Testis (tissue), 2 donors: ENCODE results near the gene GCH1.

Experiments used
- POLR2A ChIP-seq: fragments of 450-650 bp; IDR thresholded peaks from one replicate; pipeline ENCODE4 v1.6.1; 2017; ENCODE audit warnings: antibody characterized with exemption, mild to moderate bottlenecking, moderate library complexity
- TF ChIP-seq, protein P1 (sequence below), 3 experiments: fragments of 450-650 bp in 2 of 3; fragments of 200-600 bp in 1 of 3; sonication (generic) in 1 of 3; IDR thresholded peaks; one replicate each; pipeline ENCODE4 v1.5.1; 2016 to 2019; ENCODE audit warnings: antibody characterized with exemption in 3 of 3, mild to moderate bottlenecking in 2 of 3, moderate library complexity in 1 of 3

DNA sequence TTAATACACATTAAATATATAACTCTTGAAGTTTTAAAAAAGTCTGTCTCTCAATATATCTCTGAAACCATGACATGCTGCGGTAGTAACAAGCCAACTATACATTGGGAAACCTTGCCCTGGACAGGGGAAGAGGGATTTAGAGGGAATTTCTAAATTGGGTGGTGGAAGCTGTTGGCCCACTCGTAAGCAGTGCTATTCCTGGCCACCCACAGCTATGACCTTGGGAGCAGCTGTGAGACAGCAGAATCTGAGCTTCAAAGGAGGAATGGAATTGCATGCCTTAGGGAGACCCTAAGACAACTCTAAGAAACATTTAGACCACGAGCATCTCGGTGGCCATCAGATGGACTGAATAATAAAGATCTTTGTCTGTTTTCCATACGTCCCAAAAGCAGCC lies 15.8 kb upstream of the GCH1 start:
- TF ChIP-seq, protein P1, sequence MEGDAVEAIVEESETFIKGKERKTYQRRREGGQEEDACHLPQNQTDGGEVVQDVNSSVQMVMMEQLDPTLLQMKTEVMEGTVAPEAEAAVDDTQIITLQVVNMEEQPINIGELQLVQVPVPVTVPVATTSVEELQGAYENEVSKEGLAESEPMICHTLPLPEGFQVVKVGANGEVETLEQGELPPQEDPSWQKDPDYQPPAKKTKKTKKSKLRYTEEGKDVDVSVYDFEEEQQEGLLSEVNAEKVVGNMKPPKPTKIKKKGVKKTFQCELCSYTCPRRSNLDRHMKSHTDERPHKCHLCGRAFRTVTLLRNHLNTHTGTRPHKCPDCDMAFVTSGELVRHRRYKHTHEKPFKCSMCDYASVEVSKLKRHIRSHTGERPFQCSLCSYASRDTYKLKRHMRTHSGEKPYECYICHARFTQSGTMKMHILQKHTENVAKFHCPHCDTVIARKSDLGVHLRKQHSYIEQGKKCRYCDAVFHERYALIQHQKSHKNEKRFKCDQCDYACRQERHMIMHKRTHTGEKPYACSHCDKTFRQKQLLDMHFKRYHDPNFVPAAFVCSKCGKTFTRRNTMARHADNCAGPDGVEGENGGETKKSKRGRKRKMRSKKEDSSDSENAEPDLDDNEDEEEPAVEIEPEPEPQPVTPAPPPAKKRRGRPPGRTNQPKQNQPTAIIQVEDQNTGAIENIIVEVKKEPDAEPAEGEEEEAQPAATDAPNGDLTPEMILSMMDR (IDR thresholded peaks at IDR 0.05): no peak
- no peak for TF ChIP-seq POLR2A
